SK-N-MC (cell line): ENCODE results near the gene ABAT.
"Not testable (repeated sequence)": the region's sequence is repeated elsewhere in the genome, so short reads cannot be mapped to it uniquely, and the experiment has no call there.

Experiments
- DNase-seq: peaks from one replicate; pipeline ENCODE4 v3.0.0-alpha.2; 2011; ENCODE audit warnings: low read depth, low spot score
- H3K27ac ChIP-seq: fragments of 200-600 bp; sonication (generic); 2 replicates; pipeline ENCODE4 v1.5.1; 2016; ENCODE audit warnings: mixed run types
- H3K36me3 ChIP-seq: fragments of 200-600 bp; sonication (generic); 2 replicates; pipeline ENCODE4 v1.6.1; 2017; ENCODE audit warnings: antibody characterized with exemption, low read length, mixed read lengths; ENCODE audit not compliant: insufficient read depth
- H3K4me3 ChIP-seq: fragments of 200-600 bp; sonication (generic); 2 replicates; pipeline ENCODE4 v1.5.1; 2016
- H3K9ac ChIP-seq: fragments of 200-600 bp; sonication (generic); 2 replicates; pipeline ENCODE4 v1.8.0; 2017; ENCODE audit warnings: mixed run types, mixed read lengths; ENCODE audit not compliant: insufficient read length
- H3K9me3 ChIP-seq: fragments of 200-600 bp; sonication (generic); 2 replicates; pipeline ENCODE4 v1.6.1; 2017; ENCODE audit warnings: low read depth, mild to moderate bottlenecking, antibody characterized with exemption, low read length, moderate library complexity, mixed read lengths
- EZH2 ChIP-seq: fragments of 200-600 bp; sonication (generic); IDR thresholded peaks from one replicate; pipeline ENCODE4 v1.6.1; 2017; ENCODE audit warnings: antibody characterized with exemption
- FOXP2 ChIP-seq: optimal IDR thresholded peaks from 2 replicates; pipeline ENCODE3; 2011; ENCODE audit warnings: mild to moderate bottlenecking, moderate library complexity; ENCODE audit not compliant: insufficient read depth; ENCODE audit errors: extremely low read length, control extremely low read depth
- POLR2AphosphoS5 ChIP-seq: IDR thresholded peaks from 2 replicates; pipeline ENCODE4 v1.6.1; 2012; ENCODE audit warnings: mild to moderate bottlenecking, low read depth, low read length, borderline replicate concordance

Gene ABAT

GRCh38 chr16:8704098-8704497 is 29.7 kb downstream of the ABAT start:
- TF ChIP-seq EZH2, result no peak
- TF ChIP-seq POLR2AphosphoS5, result no peak
- no peak for TF ChIP-seq FOXP2

GRCh38 chr16:8705100-8705822 is 30.8 kb downstream of the ABAT start:
- not testable (repeated sequence) for H3K9me3 ChIP-seq, H3K27ac ChIP-seq, DNase-seq, H3K4me3 ChIP-seq, H3K9ac ChIP-seq, H3K36me3 ChIP-seq

More at GRCh38 chr16:8704098-8704497, 29.7 kb downstream of the ABAT start:
- Histone ChIP-seq H3K36me3 (no peaks in the 10 kb centered on the region), H3K9ac (no peak overlapping the region), H3K4me3 (no peak overlapping the region), H3K27ac (no peak overlapping the region), H3K9me3 (no peaks in the 10 kb centered on the region)
- DNase-seq, result no peak

- Histone ChIP-seq H3K27ac (no peak overlapping the region), H3K4me3 (no peak overlapping the region), H3K36me3 (no peaks in the 10 kb centered on the region), H3K9ac (no peak overlapping the region), H3K9me3 (no peaks in the 10 kb centered on the region)
- TF ChIP-seq FOXP2, result no peak
- no peak for TF ChIP-seq EZH2
- no peak for TF ChIP-seq POLR2AphosphoS5
- DNase-seq, result no peak
Measured at GRCh38 chr16:8708536-8708935, 34.1 kb downstream of the ABAT start.

- DNase-seq, result no peak
- Histone ChIP-seq H3K36me3 (no peaks in the 10 kb centered on the region), H3K9me3 (no peaks in the 10 kb centered on the region), H3K4me3 (peak overlapping the region; percentile 28; the same call in 1 of the 2 replicates), H3K9ac (no peak overlapping the region), H3K27ac (no peak overlapping the region)
- TF ChIP-seq EZH2 (no peak), POLR2AphosphoS5 (no peak), FOXP2 (no peak)
Measured at GRCh38 chr16:8712589-8713361, 38.4 kb downstream of the ABAT start.

GRCh38 chr16:8713635-8714172 is 39.3 kb downstream of the ABAT start:
- Histone ChIP-seq H3K9me3 (no peaks in the 10 kb centered on the region), H3K9ac (no peak overlapping the region), H3K4me3 (no peak overlapping the region), H3K27ac (no peak overlapping the region), H3K36me3 (no peaks in the 10 kb centered on the region)
- no peak for TF ChIP-seq EZH2
- no peak for TF ChIP-seq POLR2AphosphoS5
- TF ChIP-seq FOXP2, result no peak
- no peak for DNase-seq

GRCh38 chr16:8714174-8714573 is 39.8 kb downstream of the ABAT start:
- TF ChIP-seq EZH2 (no peak), POLR2AphosphoS5 (no peak), FOXP2 (no peak)
- DNase-seq, result no peak

GRCh38 chr16:8714807-8715206 is 40.4 kb downstream of the ABAT start:
- H3K9ac ChIP-seq, result no peak overlapping the region
- no peak overlapping the region for H3K27ac ChIP-seq
- H3K9me3 ChIP-seq, result no peaks in the 10 kb centered on the region
- DNase-seq, result no peak
- TF ChIP-seq POLR2AphosphoS5 (no peak), EZH2 (no peak), FOXP2 (no peak)
- no peak overlapping the region for H3K4me3 ChIP-seq
- no peaks in the 10 kb centered on the region for H3K36me3 ChIP-seq

More at GRCh38 chr16:8714174-8714573, 39.8 kb downstream of the ABAT start:
- Histone ChIP-seq H3K27ac (no peak overlapping the region), H3K9me3 (no peaks in the 10 kb centered on the region), H3K36me3 (no peaks in the 10 kb centered on the region), H3K4me3 (no peak overlapping the region), H3K9ac (no peak overlapping the region)

- H3K9me3 ChIP-seq, result no peaks in the 10 kb centered on the region
- no peak overlapping the region for H3K9ac ChIP-seq
- H3K4me3 ChIP-seq, result no peak overlapping the region
- DNase-seq, result no peak
- no peak overlapping the region for H3K27ac ChIP-seq
- TF ChIP-seq FOXP2 (no peak), POLR2AphosphoS5 (no peak), EZH2 (no peak)
- H3K36me3 ChIP-seq, result no peaks in the 10 kb centered on the region
Measured at GRCh38 chr16:8716052-8716451, 41.6 kb downstream of the ABAT start.
